Measurements from ENCODE around the gene PDCD10.

Gene PDCD10

DNA sequence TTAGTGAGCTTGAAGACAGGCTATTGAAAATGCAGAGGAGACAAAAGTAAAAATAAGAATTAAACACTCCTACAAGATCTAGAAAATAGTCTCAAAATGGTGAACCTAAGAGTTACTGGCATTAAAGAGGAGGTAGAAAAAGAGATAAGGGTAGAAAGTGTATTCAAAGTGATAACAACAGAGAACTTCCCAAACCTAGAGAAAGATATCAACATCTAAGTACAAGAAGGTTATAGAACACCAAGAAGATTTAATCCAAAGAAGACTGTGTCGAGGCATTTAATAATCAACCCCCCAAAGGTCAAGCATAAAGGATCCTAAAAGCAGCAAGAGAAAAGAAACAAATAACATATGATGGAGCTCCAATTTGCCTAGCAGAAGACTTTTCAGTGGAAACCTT lies 23.3 kb downstream of the PDCD10 start:
- no peak for TF ChIP-seq CTCF (IDR thresholded peaks at IDR 0.05; ENCODE audit: borderline replicate concordance, insufficient read depth, low read depth, low read length)
- H3K4me3 ChIP-seq (ENCODE audit: low read depth, low read length), result no peak overlapping the region

DNA sequence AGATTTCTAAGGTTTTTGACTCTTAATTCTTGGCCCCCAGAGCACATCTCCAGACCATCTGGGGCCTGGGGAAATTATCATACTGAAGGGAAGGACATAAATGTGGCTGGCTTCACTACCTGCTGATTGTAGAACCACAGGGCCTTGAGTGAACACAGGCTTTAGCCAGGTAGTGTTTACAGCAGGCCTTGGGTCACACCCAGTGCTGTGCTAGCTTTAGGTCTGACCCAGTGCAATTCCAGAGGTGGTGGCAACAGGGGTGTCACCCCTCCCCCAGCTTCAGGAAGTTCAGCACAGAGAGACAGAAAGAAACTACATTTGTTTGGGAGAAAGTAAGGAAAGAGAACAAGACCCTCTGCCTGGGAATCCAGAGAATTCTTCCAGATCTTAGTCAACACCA lies 24.1 kb downstream of the PDCD10 start:
- no peak overlapping the region for H3K4me3 ChIP-seq (ENCODE audit: low read depth, low read length)
- TF ChIP-seq CTCF (IDR thresholded peaks at IDR 0.05; ENCODE audit: borderline replicate concordance, insufficient read depth, low read depth, low read length), result no peak

DNA sequence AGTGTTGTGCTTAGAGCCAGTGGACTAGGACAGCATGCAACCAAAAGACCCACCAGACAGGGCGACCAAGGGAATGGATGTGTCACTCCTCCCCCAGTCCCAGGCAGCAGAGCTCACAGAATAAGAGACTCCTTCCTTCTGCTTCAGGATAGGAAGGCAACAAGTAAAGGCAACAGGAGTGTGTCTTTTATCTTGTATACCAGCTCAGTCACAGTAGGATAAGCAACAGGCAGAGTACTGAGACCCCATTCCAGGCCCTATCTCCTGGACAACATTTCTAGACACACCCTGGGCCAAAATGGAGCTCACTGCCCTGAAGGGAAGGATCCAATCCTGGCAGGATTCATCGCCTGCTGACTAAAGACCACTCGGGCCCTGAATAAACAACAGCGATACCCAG lies 25.0 kb downstream of the PDCD10 start:
- H3K4me3 ChIP-seq (ENCODE audit: low read depth, low read length), result no peak overlapping the region
- no peak for TF ChIP-seq CTCF (IDR thresholded peaks at IDR 0.05; ENCODE audit: borderline replicate concordance, insufficient read depth, low read depth, low read length)

- no peak overlapping the region for H3K4me3 ChIP-seq (ENCODE audit: low read depth, low read length)
Measured at GRCh38 chr3:167705840-167706239, 28.9 kb downstream of the PDCD10 start.

DNA sequence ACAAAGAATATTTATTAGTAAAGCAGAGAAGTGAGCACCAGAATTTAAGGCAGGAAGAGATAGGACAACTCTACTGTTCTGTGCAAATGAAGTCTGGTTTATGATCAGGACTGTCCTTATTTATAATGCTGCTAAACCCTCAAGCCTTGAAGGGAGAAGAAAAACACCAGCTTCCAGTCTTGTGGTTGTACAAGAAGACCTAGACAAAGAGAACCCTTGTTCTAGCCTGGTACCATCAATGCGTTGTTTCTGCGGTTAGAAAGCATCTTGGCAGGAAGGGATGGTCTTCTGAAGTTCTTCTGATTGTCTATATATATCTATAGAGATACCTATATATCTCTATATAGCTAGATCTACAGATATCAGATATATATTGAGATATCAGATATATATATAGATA lies 33.8 kb downstream of the PDCD10 start:
- TF ChIP-seq CTCF (IDR thresholded peaks at IDR 0.05; ENCODE audit: borderline replicate concordance, insufficient read depth, low read depth, low read length), result no peak
- H3K4me3 ChIP-seq (ENCODE audit: low read depth, low read length), result no peak overlapping the region

More at GRCh38 chr3:167705840-167706239, 28.9 kb downstream of the PDCD10 start:
- TF ChIP-seq CTCF (IDR thresholded peaks at IDR 0.05; ENCODE audit: borderline replicate concordance, insufficient read depth, low read depth, low read length), result no peak

- no peak overlapping the region for H3K4me3 ChIP-seq (ENCODE audit: low read depth, low read length)
- TF ChIP-seq CTCF (IDR thresholded peaks at IDR 0.05; ENCODE audit: borderline replicate concordance, insufficient read depth, low read depth, low read length), result no peak
Measured at GRCh38 chr3:167700046-167700445, 34.6 kb downstream of the PDCD10 start.

DNA sequence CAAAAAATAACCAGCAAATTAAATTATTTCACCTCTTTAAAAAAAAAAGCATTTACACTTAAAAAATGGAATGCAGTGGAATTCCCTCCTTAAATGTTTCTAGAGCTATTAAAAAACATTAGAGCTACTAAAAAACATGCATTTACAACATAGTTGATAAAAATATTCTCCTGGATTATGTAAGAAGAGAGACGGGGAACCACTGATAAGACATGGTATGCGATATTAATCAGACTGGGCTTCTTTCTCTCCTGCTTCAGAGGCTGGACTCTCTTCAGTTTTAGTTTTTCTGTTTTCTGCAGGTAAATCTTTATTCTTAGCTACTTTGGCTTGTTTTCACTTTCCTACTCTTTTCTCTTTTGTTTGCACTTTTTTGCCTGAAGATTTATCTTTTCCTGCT lies 40.6 kb downstream of the PDCD10 start:
- no peak overlapping the region for H3K4me3 ChIP-seq (ENCODE audit: low read depth, low read length)
- no peak for TF ChIP-seq CTCF (IDR thresholded peaks at IDR 0.05; ENCODE audit: borderline replicate concordance, insufficient read depth, low read depth, low read length)
